H9 (cell line): ENCODE data around the gene SCD. TPM values are rescaled to one million over a fixed set of nuclear protein-coding genes. Genes with fewer than 3 reads are reported as not detected.
A peak's percentile ranks its signal among the peaks of the same experiment; 100 is the strongest.
"Not testable (repeated sequence)": the region's sequence is repeated elsewhere in the genome, so short reads cannot be mapped to it uniquely, and the experiment has no call there.

ENCODE experiments used
- DNase-seq: peaks from one replicate; pipeline ENCODE4 v3.0.0-alpha.2; 2017
- H2AFZ ChIP-seq: one replicate; pipeline ENCODE4 v1.6.1; 2013; ENCODE audit warnings: mild to moderate bottlenecking, low read length, control low read depth, moderate library complexity
- H2AK5ac ChIP-seq: 2 replicates; pipeline ENCODE4 v1.6.1; 2013; ENCODE audit warnings: low read length, control low read depth, mixed read lengths; ENCODE audit not compliant: insufficient read length
- H2BK120ac ChIP-seq: one replicate; pipeline ENCODE4 v1.6.1; 2013; ENCODE audit warnings: low read depth, mild to moderate bottlenecking, low read length, control low read depth, inconsistent platforms; ENCODE audit not compliant: poor library complexity, severe bottlenecking
- H2BK12ac ChIP-seq: 2 replicates; pipeline ENCODE4 v1.6.1; 2013; ENCODE audit warnings: low read length, control low read depth, mixed read lengths, low read depth; ENCODE audit not compliant: insufficient read length
- H2BK15ac ChIP-seq: 2 replicates; pipeline ENCODE4 v1.6.1; 2013; ENCODE audit warnings: low read depth, low read length, control low read depth
- H2BK20ac ChIP-seq: one replicate; pipeline ENCODE4 v1.6.1; 2013; ENCODE audit warnings: low read depth, mild to moderate bottlenecking, low read length, control low read depth, inconsistent platforms; ENCODE audit not compliant: poor library complexity, severe bottlenecking
- H2BK5ac ChIP-seq: 2 replicates; pipeline ENCODE4 v1.6.1; 2013; ENCODE audit warnings: low read length, control low read depth, mixed read lengths; ENCODE audit not compliant: insufficient read length
- H3K14ac ChIP-seq: 2 replicates; pipeline ENCODE4 v1.6.1; 2013; ENCODE audit warnings: low read length, control low read depth; ENCODE audit not compliant: insufficient read depth
- H3K18ac ChIP-seq: 2 replicates; pipeline ENCODE4 v1.6.1; 2013; ENCODE audit warnings: low read depth, mild to moderate bottlenecking, mixed read lengths, low read length, control low read depth; ENCODE audit not compliant: insufficient read length
- H3K23ac ChIP-seq: 2 replicates; pipeline ENCODE4 v1.6.1; 2013; ENCODE audit warnings: low read length, control low read depth, mixed read lengths, low read depth; ENCODE audit not compliant: insufficient read length
- H3K23me2 ChIP-seq: 2 replicates; pipeline ENCODE4 v1.6.1; 2013; ENCODE audit warnings: low read depth, mild to moderate bottlenecking, mixed read lengths, low read length, control low read depth; ENCODE audit not compliant: insufficient read length, poor library complexity, severe bottlenecking
- H3K27ac ChIP-seq: 2 replicates; pipeline ENCODE4 v1.5.1; 2013; ENCODE audit warnings: low read length, control low read depth, mixed read lengths, low read depth; ENCODE audit not compliant: insufficient read length
- H3K27me3 ChIP-seq: 2 replicates; pipeline ENCODE4 v1.6.1; 2013; ENCODE audit warnings: low read length, control low read depth, inconsistent platforms; ENCODE audit not compliant: insufficient read depth
- H3K4ac ChIP-seq: 2 replicates; pipeline ENCODE4 v1.6.1; 2013; ENCODE audit warnings: low read depth, mild to moderate bottlenecking, control low read depth, inconsistent platforms, low read length, moderate library complexity
- H3K4me1 ChIP-seq: 2 replicates; pipeline ENCODE4 v1.6.1; 2013; ENCODE audit warnings: low read length, control low read depth, inconsistent platforms; ENCODE audit not compliant: insufficient read depth
- H3K4me2 ChIP-seq: 2 replicates; pipeline ENCODE4 v1.6.1; 2013; ENCODE audit warnings: low read length, control low read depth, mixed read lengths; ENCODE audit not compliant: insufficient read length, insufficient read depth
- H3K56ac ChIP-seq: 2 replicates; pipeline ENCODE4 v1.6.1; 2013; ENCODE audit warnings: low read depth, mild to moderate bottlenecking, mixed read lengths, low read length, control low read depth; ENCODE audit not compliant: insufficient read length
- H3K79me1 ChIP-seq: 2 replicates; pipeline ENCODE4 v1.6.1; 2013; ENCODE audit warnings: low read depth, mild to moderate bottlenecking, moderate library complexity, low read length, control low read depth, inconsistent platforms; ENCODE audit not compliant: insufficient read depth, poor library complexity, severe bottlenecking
- H3K79me2 ChIP-seq: 2 replicates; pipeline ENCODE4 v1.6.1; 2013; ENCODE audit warnings: low read length, control low read depth, inconsistent platforms; ENCODE audit not compliant: insufficient read depth
- H3K9ac ChIP-seq: 2 replicates; pipeline ENCODE4 v1.6.1; 2013; ENCODE audit warnings: low read length, control low read depth, mixed read lengths; ENCODE audit not compliant: insufficient read length; ENCODE audit errors: extremely low read depth
- H3K9me3 ChIP-seq: one replicate; pipeline ENCODE4 v1.6.1; 2013; ENCODE audit warnings: low read depth, low read length, inconsistent platforms; ENCODE audit not compliant: control insufficient read depth
- H3T11ph ChIP-seq: one replicate; pipeline ENCODE4 v1.6.1; 2013; ENCODE audit warnings: mild to moderate bottlenecking, low read length, control low read depth, inconsistent platforms
- H4K20me1 ChIP-seq: one replicate; pipeline ENCODE4 v1.6.1; 2013; ENCODE audit not compliant: control insufficient read depth, insufficient read length, insufficient read depth
- H4K5ac ChIP-seq: 2 replicates; pipeline ENCODE4 v1.6.1; 2013; ENCODE audit warnings: low read depth, mild to moderate bottlenecking, mixed read lengths, low read length, control low read depth; ENCODE audit not compliant: insufficient read length
- H4K8ac ChIP-seq: replicated peaks from 2 replicates; pipeline ENCODE4 v1.6.1; 2013; ENCODE audit warnings: low read length, control low read depth, mixed read lengths, low read depth; ENCODE audit not compliant: insufficient read length
- H4K91ac ChIP-seq: 2 replicates; pipeline ENCODE4 v1.6.1; 2013; ENCODE audit warnings: low read depth, mild to moderate bottlenecking, moderate library complexity, mixed read lengths, low read length, control low read depth; ENCODE audit not compliant: insufficient read length
- H3K27ac Mint-ChIP-seq, 3 experiments: 2 replicates in 2 of 3; 3 replicates in 1 of 3; pipeline ENCODE4 v1.8.0; 2020 to 2021; ENCODE audit warnings: mixed read lengths in 3 of 3, mild to moderate bottlenecking in 1 of 3, moderate library complexity in 1 of 3
- H3K27me3 Mint-ChIP-seq: 2 replicates; pipeline ENCODE4 v1.8.0; 2021; ENCODE audit warnings: low read depth, mild to moderate bottlenecking, moderate library complexity, mixed read lengths
- H3K36me3 Mint-ChIP-seq, 3 experiments: 2 replicates in 2 of 3; 3 replicates in 1 of 3; pipeline ENCODE4 v1.8.0; 2020 to 2021; ENCODE audit warnings: low read depth in 3 of 3, mixed read lengths in 3 of 3; ENCODE audit not compliant: insufficient read depth in 1 of 3
- H3K4me1 Mint-ChIP-seq, 2 experiments: 2 replicates each; pipeline ENCODE4 v1.8.0; 2020; ENCODE audit warnings: mixed read lengths in 2 of 2
- H3K4me3 Mint-ChIP-seq, 2 experiments: 2 replicates in 1 of 2; 3 replicates in 1 of 2; pipeline ENCODE4 v1.8.0; 2020 to 2021; ENCODE audit warnings: mild to moderate bottlenecking in 2 of 2, mixed read lengths in 2 of 2, moderate library complexity in 1 of 2
- H3K9me3 Mint-ChIP-seq, 2 experiments: 2 replicates in 1 of 2; 3 replicates in 1 of 2; pipeline ENCODE4 v1.8.0; 2020; ENCODE audit warnings: mild to moderate bottlenecking in 2 of 2, mixed read lengths in 2 of 2, moderate library complexity in 1 of 2
- WGBS: extraction: QIAGEN DNeasy Blood & Tissue Kit; methylation state at CpG from one replicate; pipeline ENCODE4 v1.1.7; 2013; ENCODE audit warnings: missing lambda C conversion rate, low lambda C conversion rate, mixed read lengths; ENCODE audit not compliant: insufficient read length; ENCODE audit errors: extremely low coverage; 5-methylcytosine and 5-hydroxymethylcytosine counted together
- total RNA-seq: library from RNA; stranded (reverse); gene quantifications from 2 replicates; pipeline ENCODE4 v1.2.1, GENCODE V29; 2021

Gene SCD
- total RNA-seq, 1 experiment from 2014 or later: 354 TPM

- H2BK12ac ChIP-seq, H3K27me3 Mint-ChIP-seq, H4K5ac ChIP-seq, H3K4ac ChIP-seq, H2AK5ac ChIP-seq, H3K14ac ChIP-seq, H3K4me1 Mint-ChIP-seq, H3K27me3 ChIP-seq, H3T11ph ChIP-seq, H2BK5ac ChIP-seq, H3K4me1 ChIP-seq, H3K18ac ChIP-seq, H4K8ac ChIP-seq, H2BK120ac ChIP-seq, H2BK20ac ChIP-seq, H3K27ac ChIP-seq, H3K9ac ChIP-seq, DNase-seq, H3K4me2 ChIP-seq, H2BK15ac ChIP-seq, H3K9me3 Mint-ChIP-seq, H3K9me3 ChIP-seq, H2AFZ ChIP-seq, H3K79me2 ChIP-seq, H3K79me1 ChIP-seq, H4K91ac ChIP-seq, H3K56ac ChIP-seq, H4K20me1 ChIP-seq, H3K23ac ChIP-seq: not testable (repeated sequence)
- peaks cover 13% of the 10 kb centered on the region for H3K23me2 ChIP-seq
- Mint-ChIP-seq H3K27ac (peak overlapping the region in 2 of 3 experiments; percentile 10 to 38; a peak in 4 of 7 replicates), H3K4me3 (peak overlapping the region in 1 of 2 experiments; percentile 35; a peak in 3 of 5 replicates), H3K36me3 (peaks cover 10 to 18% (median 11%) of the 10 kb centered on the region in 3 experiments; a peak in 6 of 7 replicates)
- no CpG with 5 or more reads among the region's 6 CpGs for WGBS
Measured at GRCh38 chr10:100376656-100377055, 29.6 kb downstream of the SCD start.
